Esophagus squamous epithelium (tissue), 4 donors: ENCODE results near the gene TSPAN8.

Experiments
- POLR2A ChIP-seq, 4 donors: fragments of 450-650 bp; IDR thresholded peaks; one replicate each; pipeline ENCODE4 v1.6.1; 2017; ENCODE audit warnings: antibody characterized with exemption in 4 of 4, mild to moderate bottlenecking in 4 of 4, moderate library complexity in 3 of 4
- TF ChIP-seq, protein P1 (sequence below), 6 experiments: fragments of 450-650 bp in 4 of 6; fragments of 200-600 bp in 2 of 6; sonication (generic) in 2 of 6; IDR thresholded peaks; one replicate each; pipeline ENCODE4 v1.5.1; 2016 to 2019; ENCODE audit warnings: antibody characterized with exemption in 6 of 6, mild to moderate bottlenecking in 4 of 6, moderate library complexity in 4 of 6

GRCh38 chr12:71186571-71187288 is 28.9 kb upstream of the TSPAN8 start:
- no peak for TF ChIP-seq POLR2A (IDR thresholded peaks at IDR 0.05)
- TF ChIP-seq, protein P1, sequence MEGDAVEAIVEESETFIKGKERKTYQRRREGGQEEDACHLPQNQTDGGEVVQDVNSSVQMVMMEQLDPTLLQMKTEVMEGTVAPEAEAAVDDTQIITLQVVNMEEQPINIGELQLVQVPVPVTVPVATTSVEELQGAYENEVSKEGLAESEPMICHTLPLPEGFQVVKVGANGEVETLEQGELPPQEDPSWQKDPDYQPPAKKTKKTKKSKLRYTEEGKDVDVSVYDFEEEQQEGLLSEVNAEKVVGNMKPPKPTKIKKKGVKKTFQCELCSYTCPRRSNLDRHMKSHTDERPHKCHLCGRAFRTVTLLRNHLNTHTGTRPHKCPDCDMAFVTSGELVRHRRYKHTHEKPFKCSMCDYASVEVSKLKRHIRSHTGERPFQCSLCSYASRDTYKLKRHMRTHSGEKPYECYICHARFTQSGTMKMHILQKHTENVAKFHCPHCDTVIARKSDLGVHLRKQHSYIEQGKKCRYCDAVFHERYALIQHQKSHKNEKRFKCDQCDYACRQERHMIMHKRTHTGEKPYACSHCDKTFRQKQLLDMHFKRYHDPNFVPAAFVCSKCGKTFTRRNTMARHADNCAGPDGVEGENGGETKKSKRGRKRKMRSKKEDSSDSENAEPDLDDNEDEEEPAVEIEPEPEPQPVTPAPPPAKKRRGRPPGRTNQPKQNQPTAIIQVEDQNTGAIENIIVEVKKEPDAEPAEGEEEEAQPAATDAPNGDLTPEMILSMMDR (IDR thresholded peaks at IDR 0.05) = no peak
